Activated T-helper 17 cell treated with anti-CD3 and anti-CD28 coated beads, Interleukin-2, amount 50 U/mL, for 72 hours (primary cell): ENCODE results near the gene EPS8. TPM values are rescaled to one million over a fixed set of nuclear protein-coding genes. Genes with fewer than 3 reads are reported as not detected.

ENCODE experiments used
- ATAC-seq: fragments of 150-1000 bp; cut with Tn5 transposase; replicated peaks from 2 replicates; pipeline ENCODE4 v1.10.0; 2021; ENCODE audit warnings: mild to moderate bottlenecking, moderate library complexity
- H3K27ac Mint-ChIP-seq: one replicate; pipeline ENCODE4 v1.8.0; 2022; ENCODE audit warnings: mixed read lengths
- H3K27me3 Mint-ChIP-seq: one replicate; pipeline ENCODE4 v1.8.0; 2022; ENCODE audit warnings: mixed read lengths
- H3K36me3 Mint-ChIP-seq: one replicate; pipeline ENCODE4 v1.8.0; 2022; ENCODE audit warnings: low read depth, mild to moderate bottlenecking, mixed read lengths
- H3K4me1 Mint-ChIP-seq: one replicate; pipeline ENCODE4 v1.8.0; 2022; ENCODE audit warnings: mixed read lengths
- H3K4me3 Mint-ChIP-seq: one replicate; pipeline ENCODE4 v1.8.0; 2022; ENCODE audit warnings: mild to moderate bottlenecking, mixed read lengths
- H3K9me3 Mint-ChIP-seq: one replicate; pipeline ENCODE4 v1.8.0; 2022; ENCODE audit warnings: mixed read lengths
- total RNA-seq, 2 donors: library from RNA; stranded (reverse); gene quantifications; one replicate each; pipeline ENCODE4 v1.2.3, GENCODE V29; 2022

Gene EPS8
- total RNA-seq, 2 donors from 2014 or later: 1.4 to 1.7 TPM

DNA sequence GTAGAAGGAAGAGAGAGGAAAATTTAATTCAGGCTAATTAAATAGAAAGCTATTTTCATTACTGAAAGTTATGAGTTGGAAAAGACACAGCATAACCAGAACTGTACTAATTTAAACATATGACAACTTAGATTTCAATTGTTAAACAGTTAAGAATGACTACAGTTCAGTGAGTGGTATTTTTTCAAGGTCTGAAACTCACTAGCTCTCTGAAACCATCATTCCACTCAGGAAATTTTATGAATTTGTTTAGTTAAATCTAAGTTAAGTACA is 62.4 kb downstream of the EPS8 start:
- peaks cover 3% of the 10 kb centered on the region for H3K27me3 Mint-ChIP-seq
- H3K4me3 Mint-ChIP-seq: no peak overlapping the region
- ATAC-seq: no peak
- no peaks in the 10 kb centered on the region for H3K36me3 Mint-ChIP-seq
- H3K27ac Mint-ChIP-seq: no peak overlapping the region
- no peaks in the 10 kb centered on the region for H3K4me1 Mint-ChIP-seq
- no peaks in the 10 kb centered on the region for H3K9me3 Mint-ChIP-seq

DNA sequence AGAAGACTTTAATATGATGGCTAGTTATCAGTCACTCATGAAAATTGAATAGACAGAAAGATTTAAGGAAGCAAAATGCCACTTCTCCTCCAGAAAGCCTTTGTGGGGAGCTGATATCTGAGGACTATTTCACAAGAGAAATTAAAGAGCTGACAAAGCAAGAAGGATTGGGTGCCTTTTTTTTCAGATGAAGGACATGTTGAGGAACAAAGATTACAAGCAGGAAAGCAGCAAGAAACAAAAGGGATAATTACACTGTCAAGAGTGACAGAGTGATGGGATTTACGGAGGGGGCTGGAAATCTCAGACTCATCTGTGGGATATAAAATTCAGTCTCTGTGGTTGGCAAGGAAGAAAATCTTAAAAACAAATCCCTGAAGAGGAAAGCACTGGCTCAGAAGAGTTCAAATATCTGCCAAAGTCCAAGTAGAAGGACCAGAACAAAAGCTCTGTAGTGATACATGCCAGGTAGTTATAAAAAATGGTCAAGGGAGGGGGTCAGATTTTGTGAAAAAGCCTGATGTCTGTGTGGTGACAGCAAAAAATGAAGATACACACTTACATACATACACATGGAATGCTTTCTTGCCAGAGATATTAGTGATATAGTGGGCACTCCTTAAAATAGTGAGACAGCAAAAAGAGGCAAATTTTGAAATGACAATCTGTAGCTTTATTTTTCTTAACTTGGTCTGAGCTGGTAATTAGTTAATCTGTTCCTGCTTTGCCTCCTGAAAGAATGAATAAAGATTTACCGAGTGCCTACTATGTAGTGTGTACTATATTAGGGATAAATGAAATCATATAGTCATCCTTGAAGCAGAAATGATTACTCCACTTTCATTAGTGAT is 62.9 kb downstream of the EPS8 start:
- H3K4me1 Mint-ChIP-seq: no peaks in the 10 kb centered on the region
- H3K9me3 Mint-ChIP-seq: no peaks in the 10 kb centered on the region
- no peak overlapping the region for H3K27ac Mint-ChIP-seq
- no peak for ATAC-seq
- no peak overlapping the region for H3K4me3 Mint-ChIP-seq
- H3K27me3 Mint-ChIP-seq: peaks cover 3% of the 10 kb centered on the region
- H3K36me3 Mint-ChIP-seq: no peaks in the 10 kb centered on the region

DNA sequence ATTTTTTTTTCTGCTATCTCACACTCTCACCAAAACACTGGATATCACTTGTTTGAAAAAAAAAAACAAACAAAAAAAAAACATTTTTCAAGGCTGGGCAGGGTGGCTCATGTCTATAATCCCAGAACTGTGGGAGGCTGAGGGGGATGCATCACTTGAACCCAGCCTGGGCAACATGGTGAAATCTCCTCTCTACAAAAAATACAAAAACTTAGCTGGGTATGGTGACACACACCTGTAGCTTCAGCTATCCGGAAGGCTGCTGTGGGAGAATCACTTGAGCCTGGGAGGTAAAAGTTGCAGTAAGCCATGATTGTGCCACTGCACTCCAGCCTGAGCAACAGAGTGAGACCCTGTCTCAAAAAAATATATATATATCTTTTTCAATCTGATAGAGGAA is 66.2 kb downstream of the EPS8 start:
- no peaks in the 10 kb centered on the region for H3K9me3 Mint-ChIP-seq
- H3K27ac Mint-ChIP-seq: no peak overlapping the region
- H3K4me3 Mint-ChIP-seq: no peak overlapping the region
- H3K4me1 Mint-ChIP-seq: no peaks in the 10 kb centered on the region
- H3K36me3 Mint-ChIP-seq: no peaks in the 10 kb centered on the region
- peaks cover 3% of the 10 kb centered on the region for H3K27me3 Mint-ChIP-seq
- ATAC-seq: no peak

DNA sequence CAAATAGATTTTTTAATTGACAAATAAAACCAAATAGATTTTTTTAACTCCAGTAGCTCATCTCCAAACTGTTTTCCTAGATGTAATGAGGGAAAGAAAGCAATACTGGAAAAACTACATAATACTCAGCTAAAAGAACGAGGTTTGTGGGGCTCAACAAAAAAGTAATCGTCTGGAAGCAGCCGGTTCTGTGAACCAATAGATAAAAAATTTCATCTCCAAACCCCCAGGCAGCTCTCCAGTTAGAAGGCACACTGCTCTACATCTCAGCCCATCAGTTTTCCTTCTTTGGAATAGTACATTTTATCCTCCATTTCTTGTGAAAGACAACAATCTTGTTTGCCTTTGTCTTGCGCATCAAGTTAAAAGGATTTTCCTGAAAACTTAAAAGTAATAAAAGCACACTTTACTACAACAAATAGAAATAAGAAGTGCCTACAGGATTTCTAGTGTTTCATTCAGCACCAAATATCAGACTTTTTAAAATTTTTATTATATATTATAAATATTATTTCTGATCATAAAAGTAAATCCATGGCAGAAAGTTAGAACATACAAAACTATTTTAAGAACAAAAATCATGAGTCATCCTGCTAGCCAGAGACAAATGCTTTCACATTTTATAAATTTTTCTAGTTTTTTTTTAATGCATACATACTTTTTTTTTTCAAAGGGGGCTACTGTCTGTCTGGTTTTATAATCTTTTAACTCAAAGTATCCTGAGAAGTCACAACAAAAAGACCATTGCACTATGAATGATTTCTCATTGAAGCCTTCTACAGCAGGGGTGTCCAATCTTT is 67.7 kb downstream of the EPS8 start:
- Mint-ChIP-seq H3K36me3 (no peaks in the 10 kb centered on the region), H3K4me3 (no peak overlapping the region), H3K27me3 (peaks cover 3% of the 10 kb centered on the region), H3K27ac (no peak overlapping the region), H3K4me1 (no peaks in the 10 kb centered on the region), H3K9me3 (no peaks in the 10 kb centered on the region)
- no peak for ATAC-seq

DNA sequence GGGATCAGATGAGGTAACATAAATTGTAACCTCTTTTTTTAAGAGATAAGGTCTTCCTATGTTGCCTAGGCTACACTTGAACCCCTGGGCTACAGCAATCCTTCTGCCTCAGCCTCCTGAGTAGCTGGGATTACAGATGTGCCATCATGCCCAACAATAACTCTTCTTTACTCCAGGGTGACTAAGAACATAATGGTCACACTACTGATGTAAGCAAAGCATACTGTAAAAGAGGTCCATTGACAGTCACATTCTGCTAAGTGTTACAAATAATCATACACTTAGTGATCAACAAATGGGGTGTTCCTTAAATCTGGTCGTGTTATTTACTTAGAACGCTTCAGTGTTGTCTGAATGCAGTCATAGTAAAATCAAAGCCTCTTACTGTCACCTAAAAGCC is 68.9 kb downstream of the EPS8 start:
- Mint-ChIP-seq H3K36me3 (no peaks in the 10 kb centered on the region), H3K9me3 (no peaks in the 10 kb centered on the region), H3K4me3 (no peak overlapping the region), H3K4me1 (no peaks in the 10 kb centered on the region), H3K27me3 (peaks cover 3% of the 10 kb centered on the region), H3K27ac (no peak overlapping the region)
- ATAC-seq: no peak

DNA sequence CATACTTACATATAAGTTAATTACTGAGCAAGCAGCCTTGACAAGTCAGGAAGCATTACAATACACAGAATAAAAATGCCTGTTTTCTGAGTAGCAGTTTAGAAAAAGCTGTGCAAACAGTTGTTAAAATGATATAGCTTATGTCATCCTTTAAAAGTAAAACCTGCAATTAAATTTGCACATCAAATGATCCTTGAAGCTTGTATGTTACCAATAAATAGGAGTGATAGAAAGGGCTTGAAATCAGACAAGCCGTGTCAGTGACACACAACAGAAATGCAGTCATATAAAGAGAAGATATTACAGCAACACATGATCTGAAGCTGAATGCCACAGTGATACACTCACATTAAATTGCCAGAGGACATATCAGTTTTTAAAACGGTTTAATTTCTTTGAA is 70.0 kb downstream of the EPS8 start:
- H3K9me3 Mint-ChIP-seq: no peaks in the 10 kb centered on the region
- H3K4me3 Mint-ChIP-seq: no peak overlapping the region
- no peaks in the 10 kb centered on the region for H3K36me3 Mint-ChIP-seq
- no peak overlapping the region for H3K27ac Mint-ChIP-seq
- no peak for ATAC-seq
- peaks cover 8% of the 10 kb centered on the region for H3K27me3 Mint-ChIP-seq
- H3K4me1 Mint-ChIP-seq: peaks cover 4% of the 10 kb centered on the region

DNA sequence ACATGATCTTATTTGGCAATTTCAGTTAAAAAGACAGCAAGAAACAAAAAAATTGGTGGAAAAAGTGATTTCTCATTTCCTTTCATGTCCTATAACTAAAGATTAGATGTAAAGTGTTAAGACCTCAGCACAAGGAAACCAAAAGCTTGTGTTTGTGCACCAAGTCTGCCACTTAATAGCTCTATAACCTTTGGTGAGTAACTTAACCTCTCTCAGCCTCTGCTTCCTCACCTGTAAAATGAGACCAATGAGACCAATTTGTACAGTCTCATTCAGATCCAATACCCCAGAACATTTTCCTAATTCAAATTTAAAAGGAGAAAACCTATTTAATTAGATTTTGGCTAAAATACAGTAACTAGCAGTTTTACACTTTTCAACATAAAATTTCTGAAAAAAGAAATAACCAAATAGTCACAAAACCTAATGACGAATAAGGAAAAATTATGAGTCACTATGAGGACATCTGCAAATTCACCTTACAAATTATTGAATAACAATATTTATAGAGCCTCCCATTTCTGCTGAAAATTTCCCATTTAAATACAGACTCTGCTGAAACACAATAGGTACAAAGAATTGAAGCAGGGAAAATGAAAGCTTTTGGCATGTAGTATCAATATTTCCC is 71.1 kb downstream of the EPS8 start:
- H3K27ac Mint-ChIP-seq: no peak overlapping the region
- H3K9me3 Mint-ChIP-seq: no peaks in the 10 kb centered on the region
- H3K27me3 Mint-ChIP-seq: peaks cover 8% of the 10 kb centered on the region
- ATAC-seq: no peak
- H3K4me3 Mint-ChIP-seq: no peak overlapping the region
- peaks cover 4% of the 10 kb centered on the region for H3K4me1 Mint-ChIP-seq
- no peaks in the 10 kb centered on the region for H3K36me3 Mint-ChIP-seq

DNA sequence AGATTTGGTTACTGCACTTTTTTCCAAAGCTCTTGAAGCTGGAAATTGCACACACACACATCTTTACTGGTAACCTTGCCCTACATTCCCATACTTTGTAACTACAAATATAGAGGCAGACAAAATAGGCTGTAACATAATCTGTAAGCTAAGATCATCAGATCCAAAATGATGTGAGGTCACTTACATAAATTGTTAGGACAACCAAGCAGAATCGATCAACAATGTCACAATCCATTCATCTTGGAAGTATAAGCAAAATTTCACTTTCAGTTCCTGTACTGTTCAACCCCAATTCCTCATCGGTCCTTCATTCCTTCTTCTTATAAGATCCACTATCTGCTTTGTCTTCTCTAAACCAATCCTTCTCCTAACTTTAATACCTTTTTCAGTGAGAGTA is 72.6 kb downstream of the EPS8 start:
- Mint-ChIP-seq H3K9me3 (no peaks in the 10 kb centered on the region), H3K4me3 (no peak overlapping the region), H3K27ac (no peak overlapping the region), H3K36me3 (no peaks in the 10 kb centered on the region), H3K4me1 (peaks cover 4% of the 10 kb centered on the region), H3K27me3 (peaks cover 5% of the 10 kb centered on the region)
- ATAC-seq: no peak

DNA sequence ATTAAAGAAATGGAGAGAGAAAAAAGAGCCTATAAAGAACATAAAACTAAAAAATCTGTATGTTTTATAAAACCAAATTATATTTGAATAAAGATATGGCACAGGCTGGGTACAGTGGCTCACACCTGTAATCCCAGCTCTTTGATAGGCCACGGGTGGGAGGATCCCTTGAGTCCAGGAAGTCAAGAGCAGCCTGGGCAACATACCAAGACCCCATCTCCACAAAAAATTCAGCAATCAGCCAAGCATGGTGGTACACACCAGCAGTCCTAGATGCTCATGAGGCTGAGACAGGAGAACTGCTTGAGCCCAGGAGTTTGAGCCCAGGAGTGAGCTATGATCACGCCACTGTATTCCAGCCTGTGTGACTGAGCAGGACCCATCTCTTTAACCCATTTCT is 74.9 kb downstream of the EPS8 start:
- no peak overlapping the region for H3K4me3 Mint-ChIP-seq
- no peaks in the 10 kb centered on the region for H3K36me3 Mint-ChIP-seq
- no peaks in the 10 kb centered on the region for H3K9me3 Mint-ChIP-seq
- H3K27me3 Mint-ChIP-seq: peaks cover 5% of the 10 kb centered on the region
- peaks cover 4% of the 10 kb centered on the region for H3K4me1 Mint-ChIP-seq
- ATAC-seq: no peak
- H3K27ac Mint-ChIP-seq: no peak overlapping the region

DNA sequence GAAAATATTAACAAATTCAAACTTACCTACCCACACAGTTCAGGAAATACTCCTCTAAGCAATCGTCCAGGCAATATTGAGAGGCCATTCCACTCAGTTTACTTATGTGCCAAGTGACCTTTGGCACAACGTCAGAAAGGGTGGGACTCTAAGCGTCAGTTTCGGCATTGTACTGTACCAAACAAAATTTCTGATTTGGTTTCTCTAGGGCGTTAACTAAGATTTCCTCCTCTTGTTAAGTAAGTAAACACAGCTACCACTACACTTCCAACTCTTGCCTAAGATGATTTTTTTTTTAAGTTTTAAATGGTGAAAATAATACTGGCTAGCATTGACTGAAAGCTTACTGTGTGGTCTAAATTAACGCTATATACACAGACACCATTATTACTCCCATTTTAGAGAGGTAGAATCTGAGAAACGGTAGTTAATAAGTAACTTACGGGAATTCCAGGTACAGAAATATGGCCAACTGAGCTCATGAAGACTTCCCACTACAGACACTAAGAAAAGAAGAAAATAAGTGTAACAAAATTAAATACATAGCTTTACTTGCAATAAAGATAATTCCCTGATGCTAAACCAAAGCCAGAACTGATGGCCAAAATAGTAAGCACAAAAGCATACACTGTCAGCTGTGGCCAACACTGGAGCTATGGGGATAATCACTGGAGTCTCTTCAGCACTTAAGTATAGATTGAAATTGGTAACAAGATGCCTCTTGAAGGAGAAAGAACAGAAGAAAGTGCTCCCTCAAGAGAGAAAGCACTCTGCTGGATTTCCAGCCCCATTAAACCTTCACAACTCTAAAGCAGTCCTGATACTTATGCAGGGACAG is 76.1 kb downstream of the EPS8 start:
- no peak for ATAC-seq
- Mint-ChIP-seq H3K9me3 (no peaks in the 10 kb centered on the region), H3K36me3 (no peaks in the 10 kb centered on the region), H3K4me1 (peaks cover 4% of the 10 kb centered on the region), H3K4me3 (no peak overlapping the region), H3K27ac (no peak overlapping the region), H3K27me3 (peaks cover 5% of the 10 kb centered on the region)

DNA sequence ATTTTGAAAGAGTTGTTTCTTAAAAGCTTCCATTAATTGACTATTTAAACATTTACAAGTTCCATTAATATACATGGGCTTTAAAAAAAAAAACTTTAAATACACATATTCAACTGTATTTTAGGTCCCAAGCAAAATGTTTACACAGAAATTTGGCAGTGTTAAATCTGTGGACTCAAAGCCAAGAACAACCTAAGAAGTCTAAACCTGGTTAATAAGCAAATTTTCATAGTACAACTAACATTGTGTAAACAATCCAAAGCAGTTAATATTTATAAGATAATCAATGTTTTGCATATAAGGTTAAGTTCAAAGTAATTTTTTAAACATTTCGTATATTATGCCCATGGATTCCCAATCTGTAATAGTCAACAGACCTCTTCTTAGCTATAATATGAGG is 77.0 kb downstream of the EPS8 start:
- H3K27ac Mint-ChIP-seq: no peak overlapping the region
- no peaks in the 10 kb centered on the region for H3K36me3 Mint-ChIP-seq
- H3K9me3 Mint-ChIP-seq: no peaks in the 10 kb centered on the region
- no peak for ATAC-seq
- H3K4me3 Mint-ChIP-seq: no peak overlapping the region
- peaks cover 5% of the 10 kb centered on the region for H3K27me3 Mint-ChIP-seq
- H3K4me1 Mint-ChIP-seq: peaks cover 4% of the 10 kb centered on the region

DNA sequence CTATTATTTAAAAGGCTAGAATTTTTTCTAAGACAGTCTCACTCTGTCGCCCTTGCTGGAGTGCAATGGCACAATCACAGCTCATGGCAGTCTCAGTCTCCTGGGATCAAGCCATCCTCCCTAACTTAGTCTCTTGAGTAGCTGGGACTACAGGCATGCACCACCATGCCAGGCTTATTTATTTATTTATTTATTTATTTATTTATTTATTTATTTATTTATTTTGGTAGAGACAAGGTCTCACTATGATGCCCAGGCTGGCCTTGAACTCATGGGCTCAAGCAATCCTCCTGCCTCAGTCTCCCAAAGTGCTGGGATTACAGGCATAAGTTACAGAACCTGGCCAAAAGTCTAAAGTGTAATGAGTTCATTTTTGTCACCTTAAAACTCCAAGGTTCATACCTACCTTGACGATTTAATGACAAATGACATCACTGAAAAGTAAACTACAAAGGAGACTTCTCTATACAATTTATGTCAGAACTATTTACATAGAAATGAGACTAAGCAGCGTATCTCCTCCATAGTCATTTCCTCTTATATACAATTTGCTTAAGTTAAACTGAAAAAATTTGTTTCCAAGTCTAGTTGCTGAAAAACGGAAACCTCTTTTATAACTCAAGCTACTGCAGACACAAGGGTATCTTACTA is 78.2 kb downstream of the EPS8 start:
- no peaks in the 10 kb centered on the region for H3K36me3 Mint-ChIP-seq
- H3K27ac Mint-ChIP-seq: no peak overlapping the region
- peaks cover 5% of the 10 kb centered on the region for H3K27me3 Mint-ChIP-seq
- no peaks in the 10 kb centered on the region for H3K9me3 Mint-ChIP-seq
- H3K4me3 Mint-ChIP-seq: no peak overlapping the region
- ATAC-seq: no peak
- H3K4me1 Mint-ChIP-seq: peaks cover 4% of the 10 kb centered on the region

DNA sequence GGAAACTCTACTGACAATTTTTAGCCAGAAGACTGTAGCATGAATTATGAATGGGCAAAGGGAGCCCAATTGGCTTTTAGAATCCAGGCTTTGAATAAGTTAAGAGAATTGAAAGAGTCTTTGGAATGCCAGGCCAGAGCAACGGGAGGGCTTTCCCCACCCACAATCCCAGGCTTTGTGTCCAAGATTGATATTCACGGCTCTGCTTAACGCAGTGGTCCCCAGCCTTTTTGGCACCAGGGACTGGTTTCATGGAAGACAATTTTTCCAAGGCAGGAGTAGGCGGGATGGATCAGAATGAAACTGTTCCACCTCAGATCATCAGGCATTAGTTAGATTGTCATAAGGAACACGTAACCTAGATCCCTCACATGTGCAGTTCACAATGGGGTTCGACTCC is 79.6 kb downstream of the EPS8 start:
- Mint-ChIP-seq H3K4me3 (no peak overlapping the region), H3K27ac (no peak overlapping the region), H3K36me3 (no peaks in the 10 kb centered on the region), H3K9me3 (no peaks in the 10 kb centered on the region), H3K27me3 (no peaks in the 10 kb centered on the region), H3K4me1 (no peaks in the 10 kb centered on the region)
- ATAC-seq: no peak
